Stimulated activated CD8-positive, alpha-beta memory T cell treated with anti-CD3 and anti-CD28 coated beads, Interleukin-4, amount 100 ng/mL, for 24 hours (primary cell): ENCODE results near the gene P2RX6.
"Not testable (repeated sequence)": the region's sequence is repeated elsewhere in the genome, so short reads cannot be mapped to it uniquely, and the experiment has no call there.

Source experiments
- DNase-seq: peaks from one replicate; pipeline ENCODE4 v3.0.0-alpha.2; 2020; ENCODE audit warnings: low read depth

Gene P2RX6

GRCh38 chr22:20994128-20994901, 20.6 kb upstream of the P2RX6 start:
- DNase-seq, result no peak

- no peak for DNase-seq
These were observed 20.1 kb upstream of the P2RX6 start for GRCh38 chr22:20994902-20995241.

- DNase-seq, result no peak
These were observed 19.5 kb upstream of the P2RX6 start for GRCh38 chr22:20995329-20996030.

- DNase-seq, result no peak
These were observed 18.9 kb upstream of the P2RX6 start for GRCh38 chr22:20996031-20996410.

GRCh38 chr22:20996598-20997535, 18.1 kb upstream of the P2RX6 start:
- DNase-seq, result no peak

- DNase-seq, result no peak
These were observed 17.3 kb upstream of the P2RX6 start for GRCh38 chr22:20997536-20998257.

GRCh38 chr22:20998411-20999336, 16.3 kb upstream of the P2RX6 start:
- no peak for DNase-seq

- no peak for DNase-seq
These were observed 15.4 kb upstream of the P2RX6 start for GRCh38 chr22:20999350-21000206.

GRCh38 chr22:21000207-21000986, 14.6 kb upstream of the P2RX6 start:
- no peak for DNase-seq

- DNase-seq, result no peak
These were observed 13.9 kb upstream of the P2RX6 start for GRCh38 chr22:21000987-21001600.

- peak; percentile 96 for DNase-seq
These were observed 13.2 kb upstream of the P2RX6 start, which contains the start of gene THAP7 for GRCh38 chr22:21001601-21002325. Gene THAP7 (minus strand): TSS chr22:21002118. CDS start chr22:21001911, 207 bp downstream.

- DNase-seq, result no peak
These were observed 11.2 kb upstream of the P2RX6 start for GRCh38 chr22:21003782-21004181.

- DNase-seq, result not testable (repeated sequence)
These were observed 5.8 kb upstream of the P2RX6 start for GRCh38 chr22:21009208-21009607.

- no peak for DNase-seq
These were observed 5.1 kb upstream of the P2RX6 start for GRCh38 chr22:21009638-21010425.

GRCh38 chr22:21010426-21011113, 4.4 kb upstream of the P2RX6 start:
- no peak for DNase-seq
